Smooth muscle cell of the coronary artery (primary cell): ENCODE data around the gene CBX5. TPM values are rescaled to one million over a fixed set of nuclear protein-coding genes. Genes with fewer than 3 reads are reported as not detected.

Experiments
- total RNA-seq: library from RNA; depleted of rRNA; stranded (reverse); fragments of >200 nt; gene quantifications from 2 replicates; pipeline ENCODE4 v1.2.3, GENCODE V29; 2014; ENCODE audit warnings: low replicate concordance

Gene CBX5
- 8.5 and 21.8 TPM in 2 replicates for total RNA-seq

GRCh38 chr12:54279632-54280467, at the start of gene CBX5:
Gene CBX5 (minus strand): TSS chr12:54280122. CDS start chr12:54257650, 22,472 bp downstream.

DNA sequence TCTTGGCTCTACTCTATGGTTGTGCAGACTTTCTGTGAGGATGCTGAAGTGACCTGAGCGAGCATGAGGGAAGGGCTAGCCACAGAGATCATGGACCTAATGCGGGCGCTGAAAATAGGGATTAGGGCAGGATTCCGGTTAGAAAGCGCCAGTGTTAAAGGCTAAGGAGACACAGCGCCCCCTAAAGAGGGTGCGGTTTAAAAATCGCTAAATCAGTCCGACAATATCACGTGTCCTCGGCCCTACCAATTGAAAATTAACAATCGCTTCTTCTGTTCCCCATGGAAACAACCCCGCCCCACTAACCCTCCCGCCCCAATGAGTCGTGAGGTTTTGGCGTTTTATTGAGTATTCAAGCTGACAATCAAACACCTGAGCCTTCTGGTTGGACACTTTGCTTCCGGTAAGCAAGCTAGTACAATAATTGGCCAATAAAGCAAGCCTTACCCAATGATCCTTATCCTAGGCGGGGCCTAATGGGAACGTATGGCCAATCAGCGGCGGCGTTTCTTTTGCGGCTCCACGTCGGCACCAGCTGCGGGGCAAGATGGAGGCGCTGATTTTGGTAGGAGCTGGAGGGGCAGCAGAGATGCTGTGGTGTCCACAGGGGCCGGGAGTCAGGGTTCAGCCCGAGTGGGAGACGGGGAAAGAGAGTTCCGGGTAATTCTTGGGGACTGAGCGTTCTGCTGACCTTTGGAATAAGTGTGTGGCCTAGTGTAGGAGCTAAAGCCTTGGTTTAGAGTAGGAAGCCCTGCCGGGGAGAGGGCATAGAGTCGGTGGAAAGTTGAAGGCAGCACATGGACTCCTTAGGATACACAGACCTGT, 44.9 kb upstream of the CBX5 start, which contains the start of gene COPZ1:
Gene COPZ1 (plus strand): TSS at position 515 of the 825 bp plus-strand sequence. CDS start 33 bp downstream, at position 548.

DNA sequence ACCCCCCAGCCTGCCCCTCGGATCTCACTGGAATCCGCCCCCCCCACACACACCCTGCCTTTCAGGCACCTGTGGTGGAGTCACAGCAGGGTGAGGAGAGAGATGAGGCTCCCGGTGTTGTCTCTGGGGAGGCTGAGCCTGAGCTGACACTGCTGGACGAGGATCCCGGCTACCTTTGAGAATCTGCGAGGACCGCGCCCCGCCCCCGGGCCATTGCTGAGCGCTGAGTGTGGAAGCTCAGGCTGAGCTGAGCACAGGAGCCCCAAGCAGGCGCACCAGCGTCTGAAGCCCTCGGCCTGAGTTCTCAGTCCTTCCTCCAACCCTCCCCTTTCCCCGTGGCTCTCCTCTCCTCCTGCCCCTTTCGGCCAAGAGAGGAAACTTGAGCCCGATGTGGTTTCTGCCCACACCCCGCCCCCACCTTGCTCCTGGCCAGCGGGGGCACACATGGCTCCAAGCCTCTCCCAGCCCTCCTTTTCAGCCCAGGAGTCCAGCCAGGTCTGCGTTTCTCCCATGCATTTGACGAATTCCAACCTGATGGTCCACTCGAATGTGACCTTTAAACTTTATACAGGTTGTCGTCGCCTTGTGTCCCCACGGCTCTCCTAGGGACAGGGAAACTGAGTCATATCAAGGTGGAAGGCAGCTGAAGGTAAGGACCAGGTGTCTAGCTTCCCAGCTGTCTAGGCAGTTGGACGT, 21.0 kb upstream of the CBX5 start, which contains the start of gene NFE2:
Gene NFE2 (minus strand): TSS at position 284 of the 696 bp plus-strand sequence. CDS start 5,767 bp downstream, outside the sequence.

GRCh38 chr12:54280468-54281260, 742 bp upstream of the CBX5 start, which contains the start of gene HNRNPA1:
Gene HNRNPA1 (plus strand): TSS chr12:54280726. CDS start chr12:54280808, 82 bp downstream.

Other genes starting within 250 kb of the CBX5 start
- gene HOXC5, start 247.1 kb downstream of the CBX5 start, total RNA-seq, result 0.12 TPM in 1 of 2 replicates, not detected in the other
- gene HOXC4, start 226.3 kb downstream of the CBX5 start, total RNA-seq, result not detected in 2 replicates
- 9.6 and 24.5 TPM in 2 replicates for gene SMUG1, start 91.1 kb downstream of the CBX5 start, total RNA-seq
- 291 and 553 TPM in 2 replicates for gene HNRNPA1, start 604 bp upstream of the CBX5 start, total RNA-seq
- 0.12 TPM in 1 of 2 replicates, not detected in the other for gene NFE2, start 20.9 kb upstream of the CBX5 start, total RNA-seq
- gene COPZ1, start 45.0 kb upstream of the CBX5 start, total RNA-seq, result 105 and 118 TPM in 2 replicates
- not detected in 2 replicates for gene GPR84, start 84.4 kb upstream of the CBX5 start, total RNA-seq
- gene ZNF385A, start 104.6 kb upstream of the CBX5 start, total RNA-seq, result 0.35 and 1.1 TPM in 2 replicates
- gene ITGA5, start 139.1 kb upstream of the CBX5 start, total RNA-seq, result 96.1 and 168 TPM in 2 replicates
- gene GTSF1, start 193.5 kb upstream of the CBX5 start, total RNA-seq, result not detected in 2 replicates
- gene NCKAP1L, start 217.6 kb upstream of the CBX5 start, total RNA-seq, result not detected in 2 replicates